Measurements from ENCODE around the gene RPS13. TPM values are rescaled to one million over a fixed set of nuclear protein-coding genes. Genes with fewer than 3 reads are reported as not detected.
A peak's percentile ranks its signal among the peaks of the same experiment; 100 is the strongest.

The RPS13 gene
- 1,672 TPM for total RNA-seq

GRCh38 chr11:17077520-17078401 is at the start of gene RPS13:
RPS13 (minus strand) TSS chr11:17077667; CDS start chr11:17077641, 26 bp downstream.

Small RNAs within 50 kb of the gene (small RNA-seq; reads per million reads assigned to genes)
- gene RNU6-593P (ENCODE audit: low replicate concordance) (not detected), gene SNORD14A (ENCODE audit: low replicate concordance) (23.8 reads per million, percentile 92 among the genes with 10 or more reads in this experiment), gene SNORD14B (ENCODE audit: low replicate concordance) (not detected)

Other genes starting within 250 kb of the RPS13 start
- 18.5 TPM for gene PLEKHA7, start 63.3 kb downstream of the RPS13 start, total RNA-seq
- gene PIK3C2A, start 130.3 kb upstream of the RPS13 start, total RNA-seq, result 60.1 TPM
- gene NUCB2, start 199.1 kb upstream of the RPS13 start, total RNA-seq, result 85.4 TPM

All from parietal lobe (tissue), 2 donors.